ENCODE data around the gene GTF2IRD1.

The GTF2IRD1 gene

GRCh38 chr7:74573512-74573911 is 119.8 kb downstream of the GTF2IRD1 start:
- Mint-ChIP-seq H3K9me3 (peaks cover 3% of the 10 kb centered on the region), H3K4me1 (peaks cover 22% of the 10 kb centered on the region), H3K27ac (peak overlapping the region; percentile 29), H3K27me3 (ENCODE audit: low read depth, poor library complexity) (no peaks in the 10 kb centered on the region), H3K36me3 (ENCODE audit: low read depth) (peaks cover 42% of the 10 kb centered on the region), H3K4me3 (no peak overlapping the region)
- no peak for DNase-seq
- no peak for TF ChIP-seq CTCF (IDR thresholded peaks at IDR 0.05)

- peaks cover 3% of the 10 kb centered on the region for H3K9me3 Mint-ChIP-seq
- no peak overlapping the region for H3K4me3 Mint-ChIP-seq
- peaks cover 43% of the 10 kb centered on the region for H3K36me3 Mint-ChIP-seq (ENCODE audit: low read depth)
- H3K27ac Mint-ChIP-seq = peak overlapping the region; percentile 54
- TF ChIP-seq CTCF (IDR thresholded peaks at IDR 0.05) = no peak
- peaks cover 11% of the 10 kb centered on the region for H3K4me1 Mint-ChIP-seq
- no peaks in the 10 kb centered on the region for H3K27me3 Mint-ChIP-seq (ENCODE audit: low read depth, poor library complexity)
- no peak for DNase-seq
Measured at GRCh38 chr7:74575083-74575784, 121.5 kb downstream of the GTF2IRD1 start.

DNA sequence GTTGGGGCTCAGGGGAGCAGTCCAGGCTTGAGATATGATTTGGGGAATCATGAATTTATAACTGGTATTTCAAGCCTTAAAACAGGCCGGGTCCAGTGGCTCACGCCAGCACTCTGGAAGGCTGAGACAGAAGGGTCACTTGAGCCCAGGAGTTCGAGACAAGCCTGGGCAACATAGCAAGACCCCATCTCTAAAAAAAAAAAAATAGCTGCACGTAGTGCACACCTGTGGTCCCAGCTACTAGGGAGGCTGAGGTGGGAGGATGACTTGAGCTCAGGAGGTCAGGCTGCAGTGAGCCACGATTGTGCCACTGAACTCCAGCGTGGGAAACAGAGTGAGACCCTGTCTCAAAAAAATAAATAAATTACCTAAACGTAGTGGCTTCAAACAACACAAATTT is 122.1 kb downstream of the GTF2IRD1 start:
- Mint-ChIP-seq H3K27me3 (ENCODE audit: low read depth, poor library complexity) (no peaks in the 10 kb centered on the region), H3K27ac (peak overlapping the region; percentile 54), H3K9me3 (peaks cover 3% of the 10 kb centered on the region), H3K4me1 (peaks cover 16% of the 10 kb centered on the region), H3K4me3 (no peak overlapping the region), H3K36me3 (ENCODE audit: low read depth) (peaks cover 47% of the 10 kb centered on the region)
- no peak for DNase-seq
- no peak for TF ChIP-seq CTCF (IDR thresholded peaks at IDR 0.05)

DNA sequence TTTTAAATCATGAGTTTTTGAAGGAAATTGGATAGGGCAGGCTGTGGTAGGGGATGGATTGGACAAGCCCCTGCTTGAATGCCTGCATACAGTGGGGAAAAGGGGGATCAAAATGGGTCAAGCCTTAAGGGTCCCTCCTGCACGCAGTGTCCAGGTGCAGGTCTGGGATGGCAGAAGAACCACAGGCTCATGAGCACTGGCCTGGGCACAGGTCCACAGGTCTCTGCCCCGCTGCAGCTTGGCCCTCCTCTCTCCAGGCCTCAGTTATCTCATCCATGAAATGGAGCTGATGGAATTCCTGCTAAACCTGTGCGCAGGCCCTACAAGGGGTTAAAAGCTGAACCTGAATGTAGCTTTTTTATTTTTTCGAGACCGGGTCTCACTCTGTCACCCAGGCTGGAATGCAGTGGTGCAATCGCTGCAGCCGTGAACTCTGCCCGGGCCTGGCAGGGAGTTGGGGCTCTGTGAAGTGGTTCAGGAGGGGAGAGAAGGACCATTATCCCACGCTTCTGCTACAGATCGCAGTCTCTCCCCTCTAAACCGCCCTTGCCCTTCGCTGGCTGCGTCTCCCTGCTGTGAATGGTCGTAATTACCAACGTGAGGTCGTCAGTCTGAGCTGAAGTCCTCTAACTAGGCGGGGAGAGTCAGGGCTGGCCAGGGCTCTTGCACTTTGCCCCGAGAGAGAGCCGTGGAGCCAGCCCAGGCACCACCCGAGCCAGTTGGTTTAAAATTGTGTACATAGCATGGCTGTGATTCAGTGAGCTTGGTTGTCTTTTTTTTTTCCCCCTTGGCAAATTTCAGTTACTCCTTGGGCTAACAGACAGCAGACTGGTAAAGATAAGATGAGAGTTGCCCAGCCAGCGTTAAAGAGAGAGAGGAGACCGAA is 126.3 kb downstream of the GTF2IRD1 start:
- Mint-ChIP-seq H3K27ac (peak overlapping the region; percentile 96), H3K4me1 (peaks cover 24% of the 10 kb centered on the region), H3K9me3 (peaks cover 3% of the 10 kb centered on the region), H3K27me3 (ENCODE audit: low read depth, poor library complexity) (no peaks in the 10 kb centered on the region), H3K4me3 (no peak overlapping the region), H3K36me3 (ENCODE audit: low read depth) (peaks cover 40% of the 10 kb centered on the region)
- no peak for TF ChIP-seq CTCF (IDR thresholded peaks at IDR 0.05)
- no peak for DNase-seq

- Mint-ChIP-seq H3K4me3 (no peak overlapping the region), H3K27me3 (ENCODE audit: low read depth, poor library complexity) (no peaks in the 10 kb centered on the region), H3K27ac (no peak overlapping the region), H3K4me1 (peaks cover 42% of the 10 kb centered on the region), H3K9me3 (no peaks in the 10 kb centered on the region), H3K36me3 (ENCODE audit: low read depth) (peaks cover 30% of the 10 kb centered on the region)
- no peak for TF ChIP-seq CTCF (IDR thresholded peaks at IDR 0.05)
- no peak for DNase-seq
Measured at GRCh38 chr7:74581916-74582440, 128.3 kb downstream of the GTF2IRD1 start.

All from nephron progenitor cell (in vitro differentiated cells).